WTC11 (cell line): ENCODE measurements around the gene ADAT3. TPM values are rescaled to one million over a fixed set of nuclear protein-coding genes. Genes with fewer than 3 reads are reported as not detected.

Experiments used
- ATAC-seq: fragments of 200-7000 bp; cut with Tn5 transposase; 2 replicates; pipeline ENCODE4 v1.10.0; 2021; ENCODE audit warnings: mild to moderate bottlenecking, moderate library complexity
- CTCF ChIA-PET: fragments of 300-600 bp; sonication (Branson Sonifier 250); formaldehyde crosslinking; loops from one replicate; lab custom pipeline; 2021; ENCODE audit warnings: antibody characterized with exemption; lab: Charles Lee
- POLR2A ChIA-PET: fragments of 350-600 bp; sonication (Branson Sonifier 250); formaldehyde crosslinking; loops from one replicate; lab custom pipeline; 2021; ENCODE audit warnings: antibody characterized with exemption; lab: Charles Lee
- DNase-seq: peaks from one replicate; pipeline ENCODE4 v3.0.0; 2021; ENCODE audit warnings: low spot score
- H3K27ac Mint-ChIP-seq: 2 replicates; pipeline ENCODE4 v1.8.0; 2021; ENCODE audit warnings: mixed read lengths
- H3K27me3 Mint-ChIP-seq: 2 replicates; pipeline ENCODE4 v1.8.0; 2021; ENCODE audit warnings: low read depth, mild to moderate bottlenecking, moderate library complexity, mixed read lengths
- H3K36me3 Mint-ChIP-seq: 2 replicates; pipeline ENCODE4 v1.8.0; 2021; ENCODE audit warnings: mixed read lengths
- H3K4me1 Mint-ChIP-seq: 2 replicates; pipeline ENCODE4 v1.8.0; 2022; ENCODE audit warnings: mixed read lengths
- H3K4me3 Mint-ChIP-seq: 2 replicates; pipeline ENCODE4 v1.8.0; 2021; ENCODE audit warnings: mild to moderate bottlenecking, moderate library complexity, mixed read lengths
- H3K9me3 Mint-ChIP-seq: 2 replicates; pipeline ENCODE4 v1.8.0; 2021; ENCODE audit warnings: mixed read lengths
- ATF1 ChIP-seq: sonication (generic); formaldehyde crosslinking; IDR thresholded peaks from 2 replicates; pipeline ENCODE4 v1.8.1; 2023; ENCODE audit warnings: mild to moderate bottlenecking, moderate library complexity, missing genetic modification reagents
- CREM ChIP-seq: sonication (generic); formaldehyde crosslinking; IDR thresholded peaks from 2 replicates; pipeline ENCODE4 v1.8.1; 2022; ENCODE audit warnings: mild to moderate bottlenecking, missing genetic modification reagents, moderate library complexity
- ELF4 ChIP-seq: sonication (generic); formaldehyde crosslinking; IDR thresholded peaks from 2 replicates; pipeline ENCODE4 v1.8.1; 2022; ENCODE audit warnings: low read depth, mild to moderate bottlenecking, moderate library complexity, missing genetic modification reagents
- EMX1 ChIP-seq: fragments of 250-450 bp; sonication (Bioruptor Pico); IDR thresholded peaks from 2 replicates; pipeline ENCODE4 v1.8.0; 2021; ENCODE audit warnings: mild to moderate bottlenecking
- FOXK1 ChIP-seq: sonication (generic); formaldehyde crosslinking; IDR thresholded peaks from 2 replicates; pipeline ENCODE4 v1.8.0; 2022; ENCODE audit warnings: mild to moderate bottlenecking, moderate library complexity, missing genetic modification reagents
- FOXP1 ChIP-seq: sonication (generic); formaldehyde crosslinking; IDR thresholded peaks from 2 replicates; pipeline ENCODE4 v1.8.0; 2022; ENCODE audit warnings: missing genetic modification reagents, mild to moderate bottlenecking, moderate library complexity, borderline replicate concordance
- GTF2I ChIP-seq: fragments of 250-450 bp; sonication (Bioruptor Pico); conservative IDR thresholded peaks from 2 replicates; pipeline ENCODE4 v1.4.0; 2021; ENCODE audit warnings: mild to moderate bottlenecking
- KAT7 ChIP-seq: sonication (generic); formaldehyde crosslinking; IDR thresholded peaks from 2 replicates; pipeline ENCODE4 v1.8.1; 2023; ENCODE audit warnings: missing genetic modification reagents, mild to moderate bottlenecking, borderline replicate concordance
- NFE2L1 ChIP-seq: sonication (generic); formaldehyde crosslinking; IDR thresholded peaks from 2 replicates; pipeline ENCODE4 v1.8.1; 2023; ENCODE audit warnings: missing genetic modification reagents
- TEAD1 ChIP-seq: sonication (generic); formaldehyde crosslinking; IDR thresholded peaks from 2 replicates; pipeline ENCODE4 v1.8.0; 2022; ENCODE audit warnings: mild to moderate bottlenecking, missing genetic modification reagents
- TEAD4 ChIP-seq: sonication (generic); formaldehyde crosslinking; IDR thresholded peaks from 2 replicates; pipeline ENCODE4 v1.8.0; 2022; ENCODE audit warnings: mild to moderate bottlenecking, missing genetic modification reagents
- ZBTB21 ChIP-seq: sonication (generic); formaldehyde crosslinking; IDR thresholded peaks from 2 replicates; pipeline ENCODE4 v1.8.1; 2023; ENCODE audit warnings: mild to moderate bottlenecking, missing genetic modification reagents, borderline replicate concordance
- ZNF232 ChIP-seq: sonication (generic); formaldehyde crosslinking; IDR thresholded peaks from 2 replicates; pipeline ENCODE4 v1.8.0; 2022; ENCODE audit warnings: mild to moderate bottlenecking, missing genetic modification reagents
- ZNF263 ChIP-seq: sonication (generic); formaldehyde crosslinking; IDR thresholded peaks from 2 replicates; pipeline ENCODE4 v1.8.1; 2022; ENCODE audit warnings: low read depth, mild to moderate bottlenecking, moderate library complexity, missing genetic modification reagents
- total RNA-seq: library from RNA; stranded (reverse); gene quantifications from 3 replicates; pipeline ENCODE4 v1.2.3, GENCODE V29; 2021
- TF ChIP-seq, protein P1 (sequence below): sonication (generic); formaldehyde crosslinking; IDR thresholded peaks from 2 replicates; pipeline ENCODE4 v1.8.1; 2023; ENCODE audit warnings: mild to moderate bottlenecking, missing genetic modification reagents, moderate library complexity
- TF ChIP-seq, protein P2 (sequence below): sonication (generic); formaldehyde crosslinking; IDR thresholded peaks from 2 replicates; pipeline ENCODE4 v1.8.0; 2023; ENCODE audit warnings: missing genetic modification reagents, mild to moderate bottlenecking, borderline replicate concordance
- TF ChIP-seq, protein P3 (sequence below): sonication (generic); formaldehyde crosslinking; IDR thresholded peaks from 2 replicates; pipeline ENCODE4 v1.8.0; 2022; ENCODE audit warnings: mild to moderate bottlenecking, missing genetic modification reagents
- TF ChIP-seq, protein P4 (sequence below): sonication (generic); formaldehyde crosslinking; IDR thresholded peaks from 2 replicates; pipeline ENCODE4 v1.8.1; 2023; ENCODE audit warnings: mild to moderate bottlenecking, moderate library complexity, missing genetic modification reagents
- TF ChIP-seq, protein P5 (sequence below): fragments of 250-450 bp; sonication (Bioruptor Pico); IDR thresholded peaks from 2 replicates; pipeline ENCODE4 v2.1.2; 2022; ENCODE audit warnings: mild to moderate bottlenecking, moderate library complexity
- TF ChIP-seq, protein P6 (sequence below): sonication (generic); formaldehyde crosslinking; IDR thresholded peaks from 2 replicates; pipeline ENCODE4 v1.8.0; 2023; ENCODE audit warnings: mild to moderate bottlenecking, missing genetic modification reagents

The ADAT3 gene
- total RNA-seq, 1 experiment from 2014 or later = 20.3 TPM

DNA sequence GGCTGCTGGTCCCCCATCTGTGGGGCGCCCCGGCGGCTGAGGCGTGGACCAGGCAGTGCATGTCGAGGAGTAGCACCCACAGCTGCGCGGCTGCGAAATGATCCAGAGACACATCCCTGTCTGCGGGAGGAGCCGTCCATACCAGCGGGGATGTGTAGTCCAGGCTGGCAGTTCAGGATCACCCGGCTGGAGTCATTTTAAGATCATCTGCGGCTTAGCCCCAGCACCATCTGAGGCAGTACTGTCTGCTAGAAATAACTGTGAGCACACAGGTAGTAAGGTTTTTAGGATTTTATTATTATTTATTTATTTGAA is 3.1 kb downstream of the ADAT3 start:
- no peaks in the 10 kb centered on the region for H3K27me3 Mint-ChIP-seq
- DNase-seq (no peak), ATAC-seq (no peak)
- TF ChIP-seq ELF4 (CRISPR knock-in tag) (no peak), ZNF263 (CRISPR knock-in tag) (no peak), ZBTB21 (no peak), TEAD1 (CRISPR knock-in tag) (no peak), FOXK1 (CRISPR knock-in tag) (no peak), FOXP1 (CRISPR knock-in tag) (no peak), GTF2I (CRISPR knock-in tag) (no peak), ZNF232 (CRISPR knock-in tag) (no peak), ATF1 (CRISPR knock-in tag) (no peak)
- TF ChIP-seq, protein P1, sequence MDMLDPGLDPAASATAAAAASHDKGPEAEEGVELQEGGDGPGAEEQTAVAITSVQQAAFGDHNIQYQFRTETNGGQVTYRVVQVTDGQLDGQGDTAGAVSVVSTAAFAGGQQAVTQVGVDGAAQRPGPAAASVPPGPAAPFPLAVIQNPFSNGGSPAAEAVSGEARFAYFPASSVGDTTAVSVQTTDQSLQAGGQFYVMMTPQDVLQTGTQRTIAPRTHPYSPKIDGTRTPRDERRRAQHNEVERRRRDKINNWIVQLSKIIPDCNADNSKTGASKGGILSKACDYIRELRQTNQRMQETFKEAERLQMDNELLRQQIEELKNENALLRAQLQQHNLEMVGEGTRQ (CRISPR knock-in tag) = no peak
- TF ChIP-seq, protein P2, sequence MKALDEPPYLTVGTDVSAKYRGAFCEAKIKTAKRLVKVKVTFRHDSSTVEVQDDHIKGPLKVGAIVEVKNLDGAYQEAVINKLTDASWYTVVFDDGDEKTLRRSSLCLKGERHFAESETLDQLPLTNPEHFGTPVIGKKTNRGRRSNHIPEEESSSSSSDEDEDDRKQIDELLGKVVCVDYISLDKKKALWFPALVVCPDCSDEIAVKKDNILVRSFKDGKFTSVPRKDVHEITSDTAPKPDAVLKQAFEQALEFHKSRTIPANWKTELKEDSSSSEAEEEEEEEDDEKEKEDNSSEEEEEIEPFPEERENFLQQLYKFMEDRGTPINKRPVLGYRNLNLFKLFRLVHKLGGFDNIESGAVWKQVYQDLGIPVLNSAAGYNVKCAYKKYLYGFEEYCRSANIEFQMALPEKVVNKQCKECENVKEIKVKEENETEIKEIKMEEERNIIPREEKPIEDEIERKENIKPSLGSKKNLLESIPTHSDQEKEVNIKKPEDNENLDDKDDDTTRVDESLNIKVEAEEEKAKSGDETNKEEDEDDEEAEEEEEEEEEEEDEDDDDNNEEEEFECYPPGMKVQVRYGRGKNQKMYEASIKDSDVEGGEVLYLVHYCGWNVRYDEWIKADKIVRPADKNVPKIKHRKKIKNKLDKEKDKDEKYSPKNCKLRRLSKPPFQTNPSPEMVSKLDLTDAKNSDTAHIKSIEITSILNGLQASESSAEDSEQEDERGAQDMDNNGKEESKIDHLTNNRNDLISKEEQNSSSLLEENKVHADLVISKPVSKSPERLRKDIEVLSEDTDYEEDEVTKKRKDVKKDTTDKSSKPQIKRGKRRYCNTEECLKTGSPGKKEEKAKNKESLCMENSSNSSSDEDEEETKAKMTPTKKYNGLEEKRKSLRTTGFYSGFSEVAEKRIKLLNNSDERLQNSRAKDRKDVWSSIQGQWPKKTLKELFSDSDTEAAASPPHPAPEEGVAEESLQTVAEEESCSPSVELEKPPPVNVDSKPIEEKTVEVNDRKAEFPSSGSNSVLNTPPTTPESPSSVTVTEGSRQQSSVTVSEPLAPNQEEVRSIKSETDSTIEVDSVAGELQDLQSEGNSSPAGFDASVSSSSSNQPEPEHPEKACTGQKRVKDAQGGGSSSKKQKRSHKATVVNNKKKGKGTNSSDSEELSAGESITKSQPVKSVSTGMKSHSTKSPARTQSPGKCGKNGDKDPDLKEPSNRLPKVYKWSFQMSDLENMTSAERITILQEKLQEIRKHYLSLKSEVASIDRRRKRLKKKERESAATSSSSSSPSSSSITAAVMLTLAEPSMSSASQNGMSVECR (CRISPR knock-in tag) = no peak
- peaks cover 3% of the 10 kb centered on the region; the same call in 1 of the 2 replicates for H3K36me3 Mint-ChIP-seq
- ChIA-PET CTCF (interaction anchor here (0.9 kb wide), 1 partner anchor 11 kb away, joined by 3 read pairs; no protein-coding TSS in a partner anchor), POLR2A (no interaction called here)
- peaks cover 17% of the 10 kb centered on the region for H3K4me1 Mint-ChIP-seq
- no peak overlapping the region for H3K4me3 Mint-ChIP-seq
- no peaks in the 10 kb centered on the region for H3K9me3 Mint-ChIP-seq
- H3K27ac Mint-ChIP-seq = no peak overlapping the region

DNA sequence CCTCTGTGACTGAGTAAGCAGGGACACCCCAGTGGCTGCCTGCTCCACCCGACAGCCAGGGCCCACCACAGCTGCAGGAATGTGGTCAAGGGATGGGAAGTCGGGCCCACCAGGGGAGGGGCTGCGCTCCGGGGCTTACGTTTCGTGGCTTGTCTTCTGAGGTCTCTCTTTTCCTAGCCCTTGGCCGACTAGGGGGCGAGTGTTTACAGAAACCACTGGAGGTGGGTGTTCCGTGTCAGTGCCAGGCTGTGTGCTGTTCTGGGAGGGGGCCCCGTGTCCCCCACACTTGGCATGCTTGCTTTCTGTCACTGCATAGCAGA is 4.5 kb downstream of the ADAT3 start:
- ChIA-PET POLR2A (no interaction called here), CTCF (interaction anchor here (2.0 kb wide), 1 partner anchor 12 kb away, joined by 6 read pairs; no protein-coding TSS in a partner anchor)
- no peaks in the 10 kb centered on the region for H3K9me3 Mint-ChIP-seq
- peaks cover 6% of the 10 kb centered on the region; the same call in 1 of the 2 replicates for H3K36me3 Mint-ChIP-seq
- DNase-seq (no peak), ATAC-seq (no peak)
- no peaks in the 10 kb centered on the region for H3K27me3 Mint-ChIP-seq
- TF ChIP-seq, protein P3, sequence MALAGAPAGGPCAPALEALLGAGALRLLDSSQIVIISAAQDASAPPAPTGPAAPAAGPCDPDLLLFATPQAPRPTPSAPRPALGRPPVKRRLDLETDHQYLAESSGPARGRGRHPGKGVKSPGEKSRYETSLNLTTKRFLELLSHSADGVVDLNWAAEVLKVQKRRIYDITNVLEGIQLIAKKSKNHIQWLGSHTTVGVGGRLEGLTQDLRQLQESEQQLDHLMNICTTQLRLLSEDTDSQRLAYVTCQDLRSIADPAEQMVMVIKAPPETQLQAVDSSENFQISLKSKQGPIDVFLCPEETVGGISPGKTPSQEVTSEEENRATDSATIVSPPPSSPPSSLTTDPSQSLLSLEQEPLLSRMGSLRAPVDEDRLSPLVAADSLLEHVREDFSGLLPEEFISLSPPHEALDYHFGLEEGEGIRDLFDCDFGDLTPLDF (CRISPR knock-in tag) = no peak
- TF ChIP-seq NFE2L1 = no peak
- no peak overlapping the region for H3K4me3 Mint-ChIP-seq
- peaks cover 5% of the 10 kb centered on the region for H3K4me1 Mint-ChIP-seq
- no peak overlapping the region; the same call in 1 of the 2 replicates for H3K27ac Mint-ChIP-seq

DNA sequence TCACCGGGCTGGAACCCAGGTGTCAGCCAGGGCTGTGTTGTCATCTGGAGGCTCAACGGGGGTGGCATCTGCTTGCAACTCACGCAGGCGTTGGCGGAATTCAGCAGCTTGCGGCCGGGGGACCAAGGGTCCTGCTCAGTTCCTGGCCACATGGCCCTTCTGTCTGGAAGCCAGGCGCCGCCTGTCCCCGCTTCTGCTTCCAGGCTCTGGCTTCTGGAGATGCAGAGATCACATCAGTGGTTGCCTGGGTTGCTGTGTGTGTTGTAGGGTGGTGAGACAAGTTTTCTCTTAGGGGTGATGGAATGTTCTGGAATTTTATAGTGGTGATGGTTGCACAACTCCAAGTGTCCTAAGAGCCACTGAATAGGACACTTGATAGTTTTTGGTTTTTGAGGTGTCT is 5.0 kb downstream of the ADAT3 start:
- H3K27ac Mint-ChIP-seq = peak overlapping the region; percentile 76; the same call in 1 of the 2 replicates
- POLR2A ChIA-PET = no interaction called here
- CTCF ChIA-PET = interaction anchor here (1.4 to 2.0 kb wide), 2 partner anchors 13 to 20 kb away, joined by 5 to 6 read pairs; no protein-coding TSS in a partner anchor
- no peaks in the 10 kb centered on the region for H3K27me3 Mint-ChIP-seq
- ATAC-seq (no peak), DNase-seq (no peak)
- peaks cover 6% of the 10 kb centered on the region; the same call in 1 of the 2 replicates for H3K36me3 Mint-ChIP-seq
- H3K4me1 Mint-ChIP-seq = peaks cover 5% of the 10 kb centered on the region
- H3K4me3 Mint-ChIP-seq = no peak overlapping the region
- no peaks in the 10 kb centered on the region for H3K9me3 Mint-ChIP-seq
- TF ChIP-seq TEAD4 (CRISPR knock-in tag) (no peak), GTF2I (CRISPR knock-in tag) (no peak), CREM (CRISPR knock-in tag) (no peak), KAT7 (CRISPR knock-in tag) (no peak), EMX1 (CRISPR knock-in tag) (no peak)
- TF ChIP-seq, protein P4, sequence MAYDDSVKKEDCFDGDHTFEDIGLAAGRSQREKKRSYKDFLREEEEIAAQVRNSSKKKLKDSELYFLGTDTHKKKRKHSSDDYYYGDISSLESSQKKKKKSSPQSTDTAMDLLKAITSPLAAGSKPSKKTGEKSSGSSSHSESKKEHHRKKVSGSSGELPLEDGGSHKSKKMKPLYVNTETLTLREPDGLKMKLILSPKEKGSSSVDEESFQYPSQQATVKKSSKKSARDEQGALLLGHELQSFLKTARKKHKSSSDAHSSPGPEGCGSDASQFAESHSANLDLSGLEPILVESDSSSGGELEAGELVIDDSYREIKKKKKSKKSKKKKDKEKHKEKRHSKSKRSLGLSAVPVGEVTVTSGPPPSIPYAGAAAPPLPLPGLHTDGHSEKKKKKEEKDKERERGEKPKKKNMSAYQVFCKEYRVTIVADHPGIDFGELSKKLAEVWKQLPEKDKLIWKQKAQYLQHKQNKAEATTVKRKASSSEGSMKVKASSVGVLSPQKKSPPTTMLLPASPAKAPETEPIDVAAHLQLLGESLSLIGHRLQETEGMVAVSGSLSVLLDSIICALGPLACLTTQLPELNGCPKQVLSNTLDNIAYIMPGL (CRISPR knock-in tag) = no peak
- TF ChIP-seq, protein P5, sequence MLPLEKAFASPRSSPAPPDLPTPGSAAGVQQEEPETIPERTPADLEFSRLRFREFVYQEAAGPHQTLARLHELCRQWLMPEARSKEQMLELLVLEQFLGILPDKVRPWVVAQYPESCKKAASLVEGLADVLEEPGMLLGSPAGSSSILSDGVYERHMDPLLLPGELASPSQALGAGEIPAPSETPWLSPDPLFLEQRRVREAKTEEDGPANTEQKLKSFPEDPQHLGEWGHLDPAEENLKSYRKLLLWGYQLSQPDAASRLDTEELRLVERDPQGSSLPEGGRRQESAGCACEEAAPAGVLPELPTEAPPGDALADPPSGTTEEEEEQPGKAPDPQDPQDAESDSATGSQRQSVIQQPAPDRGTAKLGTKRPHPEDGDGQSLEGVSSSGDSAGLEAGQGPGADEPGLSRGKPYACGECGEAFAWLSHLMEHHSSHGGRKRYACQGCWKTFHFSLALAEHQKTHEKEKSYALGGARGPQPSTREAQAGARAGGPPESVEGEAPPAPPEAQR (CRISPR knock-in tag) = no peak
- TF ChIP-seq, protein P6, sequence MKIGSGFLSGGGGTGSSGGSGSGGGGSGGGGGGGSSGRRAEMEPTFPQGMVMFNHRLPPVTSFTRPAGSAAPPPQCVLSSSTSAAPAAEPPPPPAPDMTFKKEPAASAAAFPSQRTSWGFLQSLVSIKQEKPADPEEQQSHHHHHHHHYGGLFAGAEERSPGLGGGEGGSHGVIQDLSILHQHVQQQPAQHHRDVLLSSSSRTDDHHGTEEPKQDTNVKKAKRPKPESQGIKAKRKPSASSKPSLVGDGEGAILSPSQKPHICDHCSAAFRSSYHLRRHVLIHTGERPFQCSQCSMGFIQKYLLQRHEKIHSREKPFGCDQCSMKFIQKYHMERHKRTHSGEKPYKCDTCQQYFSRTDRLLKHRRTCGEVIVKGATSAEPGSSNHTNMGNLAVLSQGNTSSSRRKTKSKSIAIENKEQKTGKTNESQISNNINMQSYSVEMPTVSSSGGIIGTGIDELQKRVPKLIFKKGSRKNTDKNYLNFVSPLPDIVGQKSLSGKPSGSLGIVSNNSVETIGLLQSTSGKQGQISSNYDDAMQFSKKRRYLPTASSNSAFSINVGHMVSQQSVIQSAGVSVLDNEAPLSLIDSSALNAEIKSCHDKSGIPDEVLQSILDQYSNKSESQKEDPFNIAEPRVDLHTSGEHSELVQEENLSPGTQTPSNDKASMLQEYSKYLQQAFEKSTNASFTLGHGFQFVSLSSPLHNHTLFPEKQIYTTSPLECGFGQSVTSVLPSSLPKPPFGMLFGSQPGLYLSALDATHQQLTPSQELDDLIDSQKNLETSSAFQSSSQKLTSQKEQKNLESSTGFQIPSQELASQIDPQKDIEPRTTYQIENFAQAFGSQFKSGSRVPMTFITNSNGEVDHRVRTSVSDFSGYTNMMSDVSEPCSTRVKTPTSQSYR (CRISPR knock-in tag) = no peak
- TF ChIP-seq, protein P1 (CRISPR knock-in tag) = no peak
